ENCODE results near the gene VCP.

- TF ChIP-seq CTCF (IDR thresholded peaks at IDR 0.05) (no peak), POLR2A (IDR thresholded peaks at IDR 0.05) (no peak)
Measured at GRCh38 chr9:35014517-35014916, 57.9 kb downstream of the VCP start.
